Heart right ventricle (tissue), 16 donors: Measurements from ENCODE around the gene BRSK1. TPM values are rescaled to one million over a fixed set of nuclear protein-coding genes. Genes with fewer than 3 reads are reported as not detected.

Experiments used
- ATAC-seq, 8 donors: fragments of 200-7000 bp; cut with Tn5 transposase; one replicate each; pipeline ENCODE4 v1.9.1; 2020; ENCODE audit warnings: mild to moderate bottlenecking in 8 of 8, moderate library complexity in 8 of 8, moderate number of reproducible peaks in 1 of 8
- DNase-seq, 2 donors: peaks; one replicate each; pipeline ENCODE4 v3.0.0-alpha.2; 2020
- H3K27ac ChIP-seq, 10 donors: fragments of 200-600 bp; sonication (generic) in 2 of 10; one replicate each; pipeline versions ENCODE4 v1.5.0 to v1.8.0; 2020 to 2022; ENCODE audit warnings: mild to moderate bottlenecking in 3 of 10
- H3K27me3 ChIP-seq, 7 donors: fragments of 200-600 bp; one replicate each; pipeline ENCODE4 v1.8.0; 2021 to 2022; ENCODE audit warnings: mild to moderate bottlenecking in 2 of 7
- H3K36me3 ChIP-seq, 9 donors: fragments of 200-600 bp; sonication (generic) in 1 of 9; one replicate each; pipeline versions ENCODE4 v1.5.0 to v1.8.0; 2020 to 2022; ENCODE audit warnings: mild to moderate bottlenecking in 2 of 9
- H3K4me1 ChIP-seq, 9 donors: fragments of 200-600 bp; sonication (generic) in 1 of 9; one replicate each; pipeline versions ENCODE4 v1.5.0 to v1.8.0; 2020 to 2022; ENCODE audit warnings: mild to moderate bottlenecking in 4 of 9
- H3K4me3 ChIP-seq, 10 donors: fragments of 200-600 bp; sonication (generic) in 2 of 10; one replicate each; pipeline versions ENCODE4 v1.5.0 to v1.8.0; 2020 to 2022; ENCODE audit warnings: mild to moderate bottlenecking in 7 of 10, moderate library complexity in 2 of 10
- H3K9me3 ChIP-seq, 11 donors: fragments of 200-600 bp in 10 of 11; sonication (generic) in 2 of 11; one replicate each; pipeline versions ENCODE4 v1.5.0 to v1.8.0; 2013 to 2022; ENCODE audit warnings: mild to moderate bottlenecking in 2 of 11, control low read depth in 1 of 11, moderate library complexity in 1 of 11
- CTCF ChIP-seq, 9 donors: fragments of 200-600 bp; sonication (generic) in 2 of 9; IDR thresholded peaks; one replicate each; pipeline versions ENCODE4 v1.5.0 to v1.8.0; 2021 to 2022; ENCODE audit warnings: antibody characterized with exemption in 9 of 9, mild to moderate bottlenecking in 5 of 9, moderate library complexity in 1 of 9
- WGBS, 2 donors: extraction: QIAGEN DNeasy Blood & Tissue Kit; methylation state at CpG; one replicate each; pipeline ENCODE4 v1.1.7; 2013; ENCODE audit warnings: inconsistent platforms in 1 of 2; 5-methylcytosine and 5-hydroxymethylcytosine counted together
- intact Hi-C, 10 donors: fragments of 100-400 bp; cut with DNase I; formaldehyde crosslinking; loops; one replicate each; pipeline versions ENCODE4 v1.11.1 to v1.14.2; 2022
- polyA plus RNA-seq, 2 donors: library from polyadenylated mRNA; stranded (reverse); fragments of 200-250 nt; gene quantifications; one replicate each; pipeline ENCODE4 v1.2.3, GENCODE V29; 2013
- total RNA-seq, 10 donors: library from RNA; stranded (reverse); fragmentation: NEBNext Ultra II Directional in 3 of 10; extraction: Animal tissue kit (Norgen Biotek cat#: 25700) in 3 of 10; gene quantifications; one replicate each; pipeline versions ENCODE4 v1.2.1 to v1.2.4, GENCODE V29; 2021 to 2023
- donor health status: Arrhythmogenic right ventricular cardiomyopathy.
- donor health status: ischemic (EF 13 %, LVEDD 7.1; RV severe dilation, severe dysfunction).
- donor health status: healthy with polysubstance abuse.
- donor health status: DM: no; HTN: yes; CAD: no.
- donor health status: DM: no; HTN: no; CAD: no.
- donor health status: ischemic (EF 25% LVEDD 6.9; RV normal size, moderate dysfunction).
- donor health status: ischemic (EF 25% LVEDD 5.7; RV mildly dilated, moderate dysfunction).
- donor health status: healthy.
- donor health status: DM: yes; HTN: yes; CAD: no.
- donor health status: Ischemic cardiomyopathy.
- donor health status: ischemic (EF 35%, LVEDD 5.7; RV mildly dilated, moderate dysfunction).
- donor health status: nonischemic (EF 11% LVEDD 7.7; RV severe dilation, severe dysfunction).
- donor health status: DM: yes; HTN: yes; CAD: no.
- donor health status: PGD.
- donor health status: ischemic (EF 29% LVEDD 5.4; RV normal size, mild dysfunction).
- donor health status: nonischemic (EF 23%, LVEDD 6.1; RV moderate dilation, normal function).

Gene BRSK1
- total and polyA plus RNA-seq, 12 donors, result 1.8 to 12.6 (median 3.2) TPM

- no peak overlapping the region for H3K27ac ChIP-seq
- H3K9me3 ChIP-seq, result no peaks in the 10 kb centered on the region
- no peaks in the 10 kb centered on the region for H3K4me1 ChIP-seq
- intact Hi-C loops, result no loop called here
- H3K36me3 ChIP-seq, result peaks cover 23 to 99% (median 79%) of the 10 kb centered on the region in 9 donors
- H3K4me3 ChIP-seq, result no peak overlapping the region
- ATAC-seq, result no peak
- no peak for DNase-seq
- 90 to 93% methylated on average over 34 to 37 of the region's 37 CpGs for WGBS, 2 donors
- TF ChIP-seq CTCF (IDR thresholded peaks at IDR 0.05), result no peak
- H3K27me3 ChIP-seq, result no peaks in the 10 kb centered on the region
These were observed 42.5 kb upstream of the BRSK1 start for GRCh38 chr19:55241143-55241934.

- TF ChIP-seq CTCF (IDR thresholded peaks at IDR 0.05), result no peak
These were observed 41.8 kb upstream of the BRSK1 start for GRCh38 chr19:55241935-55242464.

GRCh38 chr19:55242517-55242916 is 41.3 kb upstream of the BRSK1 start:
- Histone ChIP-seq H3K36me3 (peaks cover 18 to 96% (median 67%) of the 10 kb centered on the region in 9 donors), H3K4me1 (peaks cover 0 to 8% (median 5%) of the 10 kb centered on the region in 9 donors), H3K27me3 (no peaks in the 10 kb centered on the region), H3K27ac (no peak overlapping the region), H3K4me3 (no peak overlapping the region), H3K9me3 (no peaks in the 10 kb centered on the region)
- WGBS, 2 donors, result 71 to 79% methylated on average over 7 of the region's 7 CpGs
- intact Hi-C loops, result no loop called here
- DNase-seq, result no peak
- no peak for ATAC-seq
- no peak for TF ChIP-seq CTCF (IDR thresholded peaks at IDR 0.05)

More at GRCh38 chr19:55241935-55242464, 41.8 kb upstream of the BRSK1 start:
- Histone ChIP-seq H3K4me1 (peaks cover 0 to 3% (median under 1%) of the 10 kb centered on the region in 9 donors), H3K9me3 (no peaks in the 10 kb centered on the region), H3K27me3 (no peaks in the 10 kb centered on the region), H3K36me3 (peaks cover 18 to 99% (median 73%) of the 10 kb centered on the region in 9 donors), H3K27ac (no peak overlapping the region), H3K4me3 (no peak overlapping the region)
- intact Hi-C loops, result no loop called here
- DNase-seq (no peak), ATAC-seq (peak in 1 of 8 donors; percentile 29)
- WGBS, 2 donors, result 91% methylated on average over 16 of the region's 16 CpGs

- Histone ChIP-seq H3K36me3 (peaks cover 15 to 89% (median 54%) of the 10 kb centered on the region in 9 donors), H3K27ac (no peak overlapping the region), H3K4me3 (no peak overlapping the region), H3K9me3 (no peaks in the 10 kb centered on the region), H3K4me1 (peaks cover 7 to 24% (median 22%) of the 10 kb centered on the region in 9 donors), H3K27me3 (no peaks in the 10 kb centered on the region)
- DNase-seq (no peak), ATAC-seq (no peak)
- intact Hi-C loops, result no loop called here
- 87 to 88% methylated on average over 12 of the region's 12 CpGs for WGBS, 2 donors
- TF ChIP-seq CTCF (IDR thresholded peaks at IDR 0.05), result no peak
These were observed 39.7 kb upstream of the BRSK1 start for GRCh38 chr19:55244004-55244680.
